K562 (cell line): ENCODE results near the gene CCNY. TPM values are rescaled to one million over a fixed set of nuclear protein-coding genes. Genes with fewer than 3 reads are reported as not detected.
A peak's percentile ranks its signal among the peaks of the same experiment; 100 is the strongest.

ENCODE experiments used
- ARID1B ChIP-seq: fragments of 450-650 bp; IDR thresholded peaks from 2 replicates; pipeline ENCODE4 v1.6.1; 2016; ENCODE audit warnings: antibody characterized with exemption, mild to moderate bottlenecking, inconsistent platforms
- BRF1 ChIP-seq: IDR thresholded peaks from 3 replicates; pipeline ENCODE4 v1.6.1; 2011; ENCODE audit warnings: borderline replicate concordance, mild to moderate bottlenecking; ENCODE audit not compliant: insufficient read length; ENCODE audit errors: extremely low read depth
- CBFA2T3 ChIP-seq: fragments of 450-650 bp; IDR thresholded peaks from 2 replicates; pipeline ENCODE4 v1.6.1; 2017
- CXXC5 ChIP-seq: fragments of 250-450 bp; sonication (Bioruptor Pico); IDR thresholded peaks from 2 replicates; pipeline ENCODE4 v1.8.0; 2022; ENCODE audit warnings: inconsistent platforms, mild to moderate bottlenecking, moderate library complexity
- FOSL1 ChIP-seq: fragments of 200-800 bp; sonication (Bioruptor generic); conservative IDR thresholded peaks from 2 replicates; pipeline ENCODE4 v1.6.1; 2016; ENCODE audit warnings: missing genetic modification characterization, missing compliant biosample characterization
- FOXJ3 ChIP-seq: sonication (generic); formaldehyde crosslinking; IDR thresholded peaks from 2 replicates; pipeline ENCODE4 v1.4.0; 2020; ENCODE audit warnings: mild to moderate bottlenecking, missing genetic modification reagents
- GABPB2 ChIP-seq: fragments of 250-450 bp; sonication (Bioruptor Pico); conservative IDR thresholded peaks from 2 replicates; pipeline ENCODE4 v1.5.1; 2021; ENCODE audit warnings: mild to moderate bottlenecking
- MCM2 ChIP-seq: fragments of 450-650 bp; IDR thresholded peaks from 2 replicates; pipeline ENCODE4 v1.6.1; 2017; ENCODE audit warnings: low read depth, mild to moderate bottlenecking
- MIER1 ChIP-seq: fragments of 450-650 bp; IDR thresholded peaks from 2 replicates; pipeline ENCODE4 v1.6.1; 2016; ENCODE audit warnings: antibody characterized with exemption, mild to moderate bottlenecking, low read depth
- MXI1 ChIP-seq: IDR thresholded peaks from 2 replicates; pipeline ENCODE4 v1.6.1; 2011; ENCODE audit warnings: low read depth, mild to moderate bottlenecking, improper control_type of control experiment, low read length
- NFRKB ChIP-seq: fragments of 450-650 bp; IDR thresholded peaks from 2 replicates; pipeline ENCODE4 v1.6.1; 2016; ENCODE audit warnings: low read depth
- NFYB ChIP-seq: IDR thresholded peaks from 2 replicates; pipeline ENCODE4 v1.6.1; 2011; ENCODE audit warnings: mild to moderate bottlenecking, moderate library complexity; ENCODE audit not compliant: insufficient read length; ENCODE audit errors: extremely low read depth
- POLR2H ChIP-seq: IDR thresholded peaks from 2 replicates; pipeline ENCODE4 v1.6.1; 2016; ENCODE audit warnings: missing genetic modification characterization, low read depth, mild to moderate bottlenecking, control low read depth, missing compliant biosample characterization, moderate library complexity
- PTBP1 ChIP-seq: fragments of 200-400 bp; formaldehyde crosslinking; IDR thresholded peaks from 2 replicates; pipeline ENCODE4 v1.6.1; 2017; ENCODE audit warnings: low read depth, low read length
- RBM15 ChIP-seq: fragments of 200-400 bp; formaldehyde crosslinking; IDR thresholded peaks from 2 replicates; pipeline ENCODE4 v1.6.1; 2018; ENCODE audit warnings: mild to moderate bottlenecking, low read length, moderate library complexity; ENCODE audit not compliant: insufficient read depth
- SMAD2 ChIP-seq: fragments of 150-350 bp; IDR thresholded peaks from 2 replicates; pipeline ENCODE4 v1.6.1; 2014; ENCODE audit warnings: low read depth, mild to moderate bottlenecking, low read length
- SMARCA4 ChIP-seq: fragments of 450-650 bp; IDR thresholded peaks from 2 replicates; pipeline ENCODE4 v1.6.1; 2016
- STAG1 ChIP-seq: sonication (generic); formaldehyde crosslinking; IDR thresholded peaks from 2 replicates; pipeline ENCODE4 v1.5.0; 2020; ENCODE audit warnings: missing genetic modification reagents, borderline replicate concordance
- TARDBP ChIP-seq: fragments of 450-650 bp; IDR thresholded peaks from 2 replicates; pipeline ENCODE4 v1.6.1; 2016
- XRCC3 ChIP-seq: fragments of 450-650 bp; IDR thresholded peaks from 2 replicates; pipeline ENCODE4 v1.6.1; 2017; ENCODE audit warnings: mild to moderate bottlenecking, moderate library complexity
- XRCC5 ChIP-seq: fragments of 200-400 bp; formaldehyde crosslinking; IDR thresholded peaks from 2 replicates; pipeline ENCODE4 v1.6.1; 2017; ENCODE audit warnings: low read depth, mild to moderate bottlenecking, low read length
- ZNF143 ChIP-seq: sonication (generic); formaldehyde crosslinking; IDR thresholded peaks from 2 replicates; pipeline ENCODE4 v1.9.0; 2022; ENCODE audit warnings: mild to moderate bottlenecking, missing genetic modification reagents
- ZNF24 ChIP-seq: fragments of 450-650 bp; IDR thresholded peaks from 2 replicates; pipeline ENCODE4 v1.6.1; 2016
- ZNF311 ChIP-seq: fragments of 250-450 bp; sonication (Bioruptor Pico); IDR thresholded peaks from 2 replicates; pipeline ENCODE4 v1.4.0; 2020; ENCODE audit warnings: mild to moderate bottlenecking, moderate library complexity
- ZNF316 ChIP-seq: fragments of 450-650 bp; IDR thresholded peaks from 2 replicates; pipeline ENCODE4 v1.6.1; 2016
- ZNF41 ChIP-seq: fragments of 250-450 bp; sonication (Bioruptor Pico); conservative IDR thresholded peaks from 2 replicates; pipeline ENCODE4 v1.4.0; 2020; ENCODE audit warnings: mild to moderate bottlenecking
- ZNF444 ChIP-seq: fragments of 250-450 bp; sonication (Bioruptor Pico); IDR thresholded peaks from 2 replicates; pipeline ENCODE4 v1.4.0; 2020; ENCODE audit warnings: mild to moderate bottlenecking, moderate library complexity
- ZNF668 ChIP-seq: fragments of 250-450 bp; sonication (Bioruptor Pico); IDR thresholded peaks from 2 replicates; pipeline ENCODE4 v1.8.0; 2022; ENCODE audit warnings: mild to moderate bottlenecking, inconsistent platforms
- polyA plus RNA-seq, 8 experiments: library from polyadenylated mRNA; depleted of rRNA in 4 of 8; stranded (reverse) in 5 of 8; unstranded in 3 of 8; fragments of >200 nt; fragmentation: Nextera tagmentation in 2 of 8; fragmentation: Illumina TruSeq in 1 of 8; extraction: Ambion mirVana in 2 of 8; extraction: Trizol in 1 of 8; gene quantifications; 2 replicates each; pipeline versions ENCODE4 v1.2.1 to v1.2.3, GENCODE V29; 2011 to 2014; ENCODE audit warnings: inconsistent platforms in 1 of 8, missing spikeins in 1 of 8
- total RNA-seq, 7 experiments: library from RNA; depleted of rRNA in 6 of 7; stranded (reverse); fragments of >200 nt in 6 of 7; fragmentation: Illumina TruSeq in 2 of 7; extraction: Trizol in 2 of 7; gene quantifications; 2 replicates each; pipeline versions ENCODE4 v1.2.1 to v1.2.3, GENCODE V29; 2011 to 2021; ENCODE audit warnings: low replicate concordance in 1 of 7
- TF ChIP-seq, protein P1 (sequence below), 2 experiments: fragments of 450-650 bp; IDR thresholded peaks; 2 replicates each; pipeline ENCODE4 v1.6.1; 2016
- TF ChIP-seq, protein P2 (sequence below): fragments of 450-650 bp; formaldehyde crosslinking; IDR thresholded peaks from 2 replicates; pipeline ENCODE4 v1.4.0; 2020; ENCODE audit warnings: mild to moderate bottlenecking, moderate library complexity

The CCNY gene
- total and polyA plus RNA-seq, 9 of the 15 experiments (the other 6 are each of a cell fraction or from before 2014, with no cell fraction given): 8.4 to 109 (median 38.6) TPM

DNA sequence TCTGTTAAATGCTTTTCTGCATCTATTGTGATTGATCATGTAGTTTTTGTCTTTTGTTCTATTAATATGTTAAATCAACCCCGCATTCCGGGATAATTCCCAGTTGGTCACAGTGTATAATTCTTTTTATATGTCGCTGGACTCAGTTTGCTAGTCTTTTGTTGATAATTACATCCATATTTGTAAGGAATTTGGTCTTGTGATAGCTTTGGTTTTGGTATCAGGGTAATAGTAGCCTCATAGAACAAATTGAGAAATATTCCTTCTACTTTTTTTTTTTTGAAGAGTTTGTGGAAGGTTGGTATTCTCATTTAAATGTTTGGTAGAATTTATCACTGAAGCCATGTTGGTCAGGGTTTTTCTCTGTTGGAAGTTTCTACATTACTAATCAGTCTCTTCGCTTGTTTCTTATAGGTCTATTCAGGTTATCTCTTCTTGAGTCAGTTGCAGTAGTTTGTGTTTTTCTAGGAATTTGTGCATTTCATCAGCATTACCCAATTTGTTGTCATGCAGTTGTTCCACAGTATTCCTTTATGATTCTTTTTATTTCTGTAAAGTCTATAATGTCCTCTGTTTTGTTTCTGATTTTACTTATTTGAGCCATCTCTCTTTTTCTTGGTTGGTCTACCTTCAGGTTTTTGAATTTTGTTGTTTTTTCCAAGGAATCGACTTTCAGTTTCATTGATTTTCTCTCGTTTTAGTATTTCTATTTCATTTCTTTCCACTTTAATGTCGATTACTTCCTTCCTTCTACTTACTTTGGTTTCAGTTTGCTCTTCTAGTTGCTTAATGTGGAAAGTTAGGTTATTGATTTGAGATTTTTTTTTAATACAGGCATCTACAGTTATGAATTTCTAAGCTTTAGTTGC lies 204.2 kb downstream of the CCNY start (continued):
- TF ChIP-seq, protein P1, sequence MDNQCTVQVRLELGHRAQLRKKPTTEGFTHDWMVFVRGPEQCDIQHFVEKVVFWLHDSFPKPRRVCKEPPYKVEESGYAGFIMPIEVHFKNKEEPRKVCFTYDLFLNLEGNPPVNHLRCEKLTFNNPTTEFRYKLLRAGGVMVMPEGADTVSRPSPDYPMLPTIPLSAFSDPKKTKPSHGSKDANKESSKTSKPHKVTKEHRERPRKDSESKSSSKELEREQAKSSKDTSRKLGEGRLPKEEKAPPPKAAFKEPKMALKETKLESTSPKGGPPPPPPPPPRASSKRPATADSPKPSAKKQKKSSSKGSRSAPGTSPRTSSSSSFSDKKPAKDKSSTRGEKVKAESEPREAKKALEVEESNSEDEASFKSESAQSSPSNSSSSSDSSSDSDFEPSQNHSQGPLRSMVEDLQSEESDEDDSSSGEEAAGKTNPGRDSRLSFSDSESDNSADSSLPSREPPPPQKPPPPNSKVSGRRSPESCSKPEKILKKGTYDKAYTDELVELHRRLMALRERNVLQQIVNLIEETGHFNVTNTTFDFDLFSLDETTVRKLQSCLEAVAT (IDR thresholded peaks at IDR 0.05): no peak
- TF ChIP-seq POLR2H (peak; percentile 56; the same call in 1 of the 2 replicates), MIER1 (no peak), TARDBP (no peak), XRCC3 (no peak), XRCC5 (no peak), FOXJ3 (CRISPR knock-in tag) (no peak), ZNF143 (no peak), SMARCA4 (peak; percentile 72), MXI1 (no peak), ZNF41 (no peak), ZNF311 (CRISPR knock-in tag) (no peak), PTBP1 (no peak), CBFA2T3 (0 out of 2 replicates have a peak, but pooled peaks have one; percentile 16), ZNF316 (no peak), ZNF668 (no peak), ZNF24 (peak; percentile 82), NFYB (no peak), FOSL1 (tag) (peak; percentile 39; the same call in 1 of the 2 replicates), GABPB2 (CRISPR knock-in tag) (no peak), BRF1 (no peak), ZNF444 (CRISPR knock-in tag) (no peak), NFRKB (peak; percentile 62; the same call in 1 of the 2 replicates), MCM2 (no peak), RBM15 (no peak), CXXC5 (no peak; the same call in 1 of the 2 replicates), ARID1B (peak; percentile 71), STAG1 (CRISPR knock-in tag) (no peak), SMAD2 (no peak)
- TF ChIP-seq, protein P2, sequence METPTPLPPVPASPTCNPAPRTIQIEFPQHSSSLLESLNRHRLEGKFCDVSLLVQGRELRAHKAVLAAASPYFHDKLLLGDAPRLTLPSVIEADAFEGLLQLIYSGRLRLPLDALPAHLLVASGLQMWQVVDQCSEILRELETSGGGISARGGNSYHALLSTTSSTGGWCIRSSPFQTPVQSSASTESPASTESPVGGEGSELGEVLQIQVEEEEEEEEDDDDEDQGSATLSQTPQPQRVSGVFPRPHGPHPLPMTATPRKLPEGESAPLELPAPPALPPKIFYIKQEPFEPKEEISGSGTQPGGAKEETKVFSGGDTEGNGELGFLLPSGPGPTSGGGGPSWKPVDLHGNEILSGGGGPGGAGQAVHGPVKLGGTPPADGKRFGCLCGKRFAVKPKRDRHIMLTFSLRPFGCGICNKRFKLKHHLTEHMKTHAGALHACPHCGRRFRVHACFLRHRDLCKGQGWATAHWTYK (CRISPR knock-in tag): no peak
